ENCODE measurements around the gene KCNIP4.

KCNIP4 gene

GRCh38 chr4:21413807-21414370, 534.7 kb downstream of the KCNIP4 start:
- no peak for DNase-seq (ENCODE audit: low spot score)
- CTCF ChIA-PET: no interaction called here
- POLR2A ChIA-PET (ENCODE audit: low non-redundant PET): no interaction called here
- H3K27ac ChIP-seq: no peak overlapping the region
- no peak for TF ChIP-seq CTCF (conservative IDR thresholded peaks at IDR 0.05; ENCODE audit: low read depth)

- ChIA-PET POLR2A (ENCODE audit: low non-redundant PET) (no interaction called here), CTCF (no interaction called here)
- DNase-seq (ENCODE audit: low spot score): no peak
- TF ChIP-seq CTCF (conservative IDR thresholded peaks at IDR 0.05; ENCODE audit: low read depth): no peak
- H3K27ac ChIP-seq: no peak overlapping the region
Observed at GRCh38 chr4:21411086-21411485, 537.5 kb downstream of the KCNIP4 start.

GRCh38 chr4:21410372-21410771, 538.2 kb downstream of the KCNIP4 start:
- CTCF ChIA-PET: no interaction called here
- no peak overlapping the region for H3K27ac ChIP-seq
- no peak for DNase-seq (ENCODE audit: low spot score)
- no peak for TF ChIP-seq CTCF (conservative IDR thresholded peaks at IDR 0.05; ENCODE audit: low read depth)
- POLR2A ChIA-PET (ENCODE audit: low non-redundant PET): no interaction called here

GRCh38 chr4:21387683-21388082, 560.9 kb downstream of the KCNIP4 start:
- no peak for DNase-seq (ENCODE audit: low spot score)
- POLR2A ChIA-PET (ENCODE audit: low non-redundant PET): no interaction called here
- H3K27ac ChIP-seq: no peak overlapping the region
- no peak for TF ChIP-seq CTCF (conservative IDR thresholded peaks at IDR 0.05; ENCODE audit: low read depth)
- CTCF ChIA-PET: interaction anchor here (0.6 kb wide), 1 partner anchor 319 kb away, joined by 4 read pairs; no protein-coding TSS in a partner anchor

- POLR2A ChIA-PET (ENCODE audit: low non-redundant PET): no interaction called here
- CTCF ChIA-PET: no interaction called here
- DNase-seq (ENCODE audit: low spot score): no peak
- H3K27ac ChIP-seq: no peak overlapping the region
- TF ChIP-seq CTCF (conservative IDR thresholded peaks at IDR 0.05; ENCODE audit: low read depth): no peak
Observed at GRCh38 chr4:21386166-21386780, 562.3 kb downstream of the KCNIP4 start.

- POLR2A ChIA-PET (ENCODE audit: low non-redundant PET): no interaction called here
- DNase-seq (ENCODE audit: low spot score): no peak
- no peak overlapping the region for H3K27ac ChIP-seq
- CTCF ChIA-PET: no interaction called here
- TF ChIP-seq CTCF (conservative IDR thresholded peaks at IDR 0.05; ENCODE audit: low read depth): no peak
Observed at GRCh38 chr4:21385706-21386105, 562.9 kb downstream of the KCNIP4 start.
